HEK293T (cell line): Measurements from ENCODE around the gene DENND1B.

Experiments used
- CTCF ChIA-PET: fragments of 350-600 bp; formaldehyde crosslinking; extraction: SDS; loops from one replicate; lab custom pipeline; 2021; ENCODE audit warnings: antibody characterized with exemption, inconsistent platforms; lab: Yijun Ruan, JAX
- POLR2A ChIA-PET: fragments of 350-600 bp; formaldehyde crosslinking; extraction: SDS; loops from one replicate; lab custom pipeline; 2020; ENCODE audit warnings: antibody characterized with exemption, inconsistent platforms; lab: Yijun Ruan, JAX
- DNase-seq: peaks from one replicate; pipeline ENCODE4 v3.0.0; 2012; ENCODE audit warnings: mixed read lengths; ENCODE audit errors: extremely low spot score
- ARNT ChIP-seq: fragments of 450-650 bp; IDR thresholded peaks from 2 replicates; pipeline ENCODE4 v1.6.1; 2017; ENCODE audit warnings: mild to moderate bottlenecking
- BHLHE40 ChIP-seq: fragments of 450-650 bp; IDR thresholded peaks from 2 replicates; pipeline ENCODE4 v1.6.1; 2016; ENCODE audit warnings: mild to moderate bottlenecking, moderate library complexity, borderline replicate concordance
- CTBP1 ChIP-seq: fragments of 450-650 bp; IDR thresholded peaks from 2 replicates; pipeline ENCODE4 v1.6.1; 2016; ENCODE audit warnings: borderline replicate concordance
- ELF4 ChIP-seq: fragments of 450-650 bp; IDR thresholded peaks from 2 replicates; pipeline ENCODE4 v1.6.1; 2017; ENCODE audit warnings: antibody characterized with exemption
- FOXA1 ChIP-seq: fragments of 450-650 bp; IDR thresholded peaks from 2 replicates; pipeline ENCODE4 v1.6.1; 2016; ENCODE audit warnings: mild to moderate bottlenecking
- FOXK2 ChIP-seq: fragments of 450-650 bp; IDR thresholded peaks from 2 replicates; pipeline ENCODE4 v1.6.1; 2016; ENCODE audit warnings: mild to moderate bottlenecking
- FOXM1 ChIP-seq: fragments of 450-650 bp; IDR thresholded peaks from 2 replicates; pipeline ENCODE4 v1.6.1; 2017; ENCODE audit warnings: mild to moderate bottlenecking, borderline replicate concordance
- HDGF ChIP-seq: fragments of 450-650 bp; IDR thresholded peaks from 2 replicates; pipeline ENCODE4 v1.6.1; 2017; ENCODE audit warnings: antibody characterized with exemption, borderline replicate concordance
- L3MBTL2 ChIP-seq: fragments of 450-650 bp; conservative IDR thresholded peaks from 2 replicates; pipeline ENCODE4 v1.6.1; 2016; ENCODE audit warnings: mild to moderate bottlenecking
- LEF1 ChIP-seq: fragments of 450-650 bp; IDR thresholded peaks from 2 replicates; pipeline ENCODE4 v1.6.1; 2017; ENCODE audit warnings: mild to moderate bottlenecking, borderline replicate concordance
- NFRKB ChIP-seq: fragments of 450-650 bp; IDR thresholded peaks from 2 replicates; pipeline ENCODE4 v1.6.1; 2016; ENCODE audit warnings: mild to moderate bottlenecking, moderate library complexity
- PKNOX1 ChIP-seq: fragments of 450-650 bp; IDR thresholded peaks from 2 replicates; pipeline ENCODE4 v1.6.1; 2016
- SP1 ChIP-seq: fragments of 450-650 bp; IDR thresholded peaks from 2 replicates; pipeline ENCODE4 v1.6.1; 2017
- SUZ12 ChIP-seq: fragments of 450-650 bp; IDR thresholded peaks from 2 replicates; pipeline ENCODE4 v1.6.1; 2016; ENCODE audit warnings: mild to moderate bottlenecking
- TARDBP ChIP-seq: fragments of 450-650 bp; IDR thresholded peaks from 2 replicates; pipeline ENCODE4 v1.6.1; 2016
- ZNF384 ChIP-seq: fragments of 450-650 bp; IDR thresholded peaks from 2 replicates; pipeline ENCODE4 v1.6.1; 2016

DENND1B gene

GRCh38 chr1:197663162-197663953, 111.9 kb downstream of the DENND1B start:
- DNase-seq: no peak
- CTCF ChIA-PET: no interaction called here
- POLR2A ChIA-PET: no interaction called here
- no peak for TF ChIP-seq TARDBP
- no peak for TF ChIP-seq ARNT
- no peak for TF ChIP-seq FOXA1
- no peak for TF ChIP-seq ELF4

DNA sequence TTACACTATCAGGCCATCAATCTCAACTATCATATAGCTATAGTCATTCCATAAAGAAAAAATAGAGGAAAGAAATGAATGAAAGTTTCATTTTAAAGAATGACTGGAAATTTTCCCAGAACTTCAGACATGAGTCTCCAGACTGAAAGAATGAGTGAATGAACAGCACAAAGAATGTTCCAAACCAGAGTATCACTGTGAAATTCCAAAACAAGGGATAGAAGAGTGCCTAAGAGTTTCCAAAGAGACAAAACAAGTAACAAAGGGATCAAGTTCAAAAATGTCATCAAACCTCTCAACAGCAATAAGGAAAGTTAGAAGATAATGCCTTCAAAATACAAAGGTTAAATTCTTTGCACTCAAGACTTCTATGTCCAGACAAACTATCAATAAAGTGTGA, 114.9 kb downstream of the DENND1B start:
- POLR2A ChIA-PET: no interaction called here

DNA sequence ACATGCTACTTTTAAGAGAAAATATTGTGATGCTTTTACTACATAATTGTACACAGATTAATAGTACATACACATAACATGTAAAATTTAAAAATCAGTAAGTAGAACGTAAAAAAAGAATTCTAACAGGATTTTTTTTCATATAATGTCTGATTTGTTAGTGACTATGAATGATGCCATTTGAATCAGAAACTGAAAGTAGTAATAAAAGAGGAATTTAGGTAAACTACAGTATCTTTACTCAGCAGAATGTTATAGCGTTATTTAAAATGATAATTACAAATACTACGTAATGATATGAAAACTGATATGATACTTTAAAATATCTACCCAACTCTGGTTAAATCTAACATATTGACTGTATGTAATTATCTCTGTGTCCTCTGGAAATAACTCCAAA, 116.1 kb downstream of the DENND1B start:
- ChIA-PET CTCF (no interaction called here), POLR2A (no interaction called here)
- TF ChIP-seq HDGF: no peak
- no peak for TF ChIP-seq NFRKB
- TF ChIP-seq FOXK2: no peak
- TF ChIP-seq FOXM1: no peak
- TF ChIP-seq BHLHE40: no peak
- TF ChIP-seq SP1: no peak
- no peak for TF ChIP-seq PKNOX1
- no peak for TF ChIP-seq SUZ12
- TF ChIP-seq ELF4: no peak
- no peak for TF ChIP-seq L3MBTL2
- no peak for TF ChIP-seq ARNT
- no peak for TF ChIP-seq CTBP1
- no peak for TF ChIP-seq TARDBP
- no peak for TF ChIP-seq ZNF384
- TF ChIP-seq FOXA1: no peak
- no peak for TF ChIP-seq LEF1

More for the DNA sequence above, 114.9 kb downstream of the DENND1B start:
- TF ChIP-seq NFRKB (no peak), TARDBP (no peak), SP1 (no peak), FOXA1 (no peak), FOXM1 (no peak), PKNOX1 (no peak), ELF4 (no peak), SUZ12 (no peak), L3MBTL2 (no peak), BHLHE40 (no peak), HDGF (no peak)
- CTCF ChIA-PET: no interaction called here
- DNase-seq: no peak

DNA sequence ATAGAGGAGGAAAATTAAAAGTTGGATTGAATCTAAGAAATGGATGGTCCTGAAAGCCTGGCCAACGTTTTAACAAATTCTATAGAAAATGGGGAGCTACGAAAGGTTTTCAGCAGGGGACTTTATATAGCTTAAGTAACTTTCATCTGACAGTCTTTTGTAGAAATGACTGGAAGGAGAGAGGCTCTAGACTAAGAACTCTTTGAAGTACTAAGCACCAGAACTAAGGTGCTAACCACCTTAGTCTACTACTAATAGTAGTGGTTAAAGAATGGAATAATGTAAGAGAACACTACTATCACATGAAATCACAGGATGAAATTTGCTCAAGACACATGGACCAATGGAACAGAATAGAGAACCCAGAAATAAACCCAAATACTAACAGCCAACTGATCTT, 126.1 kb downstream of the DENND1B start:
- POLR2A ChIA-PET: no interaction called here
- DNase-seq: no peak
- no peak for TF ChIP-seq NFRKB
- TF ChIP-seq SUZ12: no peak
- TF ChIP-seq CTBP1: no peak
- no peak for TF ChIP-seq FOXM1
- no peak for TF ChIP-seq BHLHE40
- no peak for TF ChIP-seq ELF4
- no peak for TF ChIP-seq ARNT
- TF ChIP-seq FOXK2: no peak
- TF ChIP-seq LEF1: no peak
- no peak for TF ChIP-seq L3MBTL2
- TF ChIP-seq TARDBP: no peak
- no peak for TF ChIP-seq ZNF384
- no peak for TF ChIP-seq PKNOX1
- no peak for TF ChIP-seq HDGF
- TF ChIP-seq SP1: no peak
- CTCF ChIA-PET: no interaction called here

More for the DNA sequence above, 116.1 kb downstream of the DENND1B start:
- no peak for DNase-seq

DNA sequence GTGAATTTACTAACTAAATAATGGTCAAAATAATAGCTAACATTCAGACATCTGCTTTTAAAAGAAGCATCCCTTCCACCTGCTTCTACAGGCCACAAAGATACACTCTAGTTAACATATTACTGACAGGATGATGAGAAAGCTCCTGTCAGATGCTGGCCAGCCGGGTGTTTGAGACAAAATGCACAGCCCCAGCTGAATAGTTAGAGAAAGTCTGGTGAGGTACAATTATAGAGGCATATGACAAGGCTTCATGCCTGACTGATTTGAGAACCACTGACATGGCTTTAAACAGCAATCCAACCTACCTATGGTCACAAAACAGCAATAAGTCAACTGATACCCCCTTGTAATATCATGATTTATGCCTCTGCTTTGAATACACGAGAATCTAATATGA, 137.0 kb downstream of the DENND1B start:
- no peak for DNase-seq
- ChIA-PET CTCF (no interaction called here), POLR2A (no interaction called here)
- no peak for TF ChIP-seq SP1

- POLR2A ChIA-PET: no interaction called here
- no peak for DNase-seq
- TF ChIP-seq SP1: no peak
- no peak for TF ChIP-seq FOXM1
- no peak for TF ChIP-seq FOXK2
- no peak for TF ChIP-seq ELF4
- TF ChIP-seq NFRKB: no peak
- CTCF ChIA-PET: no interaction called here
Measured at GRCh38 chr1:197637406-197637805, 137.9 kb downstream of the DENND1B start.

GRCh38 chr1:197633447-197634078, 141.7 kb downstream of the DENND1B start:
- ChIA-PET POLR2A (no interaction called here), CTCF (no interaction called here)
- TF ChIP-seq ZNF384 (no peak), HDGF (no peak), BHLHE40 (no peak), FOXA1 (no peak), LEF1 (no peak), FOXK2 (no peak), SUZ12 (no peak), L3MBTL2 (no peak), PKNOX1 (no peak), TARDBP (no peak), CTBP1 (no peak), ARNT (no peak), SP1 (no peak), ELF4 (no peak), FOXM1 (no peak), NFRKB (no peak)
- DNase-seq: no peak
